Lung (tissue), 12 donors: ENCODE measurements around the gene LPGAT1. TPM values are rescaled to one million over a fixed set of nuclear protein-coding genes. Genes with fewer than 3 reads are reported as not detected.

ENCODE experiments used
- ATAC-seq: fragments of 200-7000 bp; cut with Tn5 transposase; one replicate; pipeline ENCODE4 v1.9.1; 2020; ENCODE audit warnings: moderate number of reproducible peaks; ENCODE audit not compliant: insufficient read depth, low FRiP score
- DNase-seq, 3 donors: peaks; one replicate each; pipeline ENCODE4 v3.0.0-alpha.2; 2013 to 2017
- H3K27ac ChIP-seq, 2 donors: one replicate each; pipeline ENCODE4 v1.5.1; 2013; ENCODE audit warnings: mild to moderate bottlenecking in 2 of 2, moderate library complexity in 2 of 2, control low read depth in 1 of 2, inconsistent platforms in 1 of 2, low read depth in 1 of 2, low read length in 1 of 2
- H3K27me3 ChIP-seq, 3 donors: one replicate each; pipeline ENCODE4 v1.5.1; 2013; ENCODE audit warnings: low read length in 2 of 3; ENCODE audit not compliant: control insufficient read depth in 3 of 3, insufficient read depth in 3 of 3
- H3K36me3 ChIP-seq, 4 donors: one replicate each; pipeline ENCODE4 v1.5.1; 2013; ENCODE audit warnings: low read length in 4 of 4, mild to moderate bottlenecking in 1 of 4, moderate library complexity in 1 of 4; ENCODE audit not compliant: control insufficient read depth in 4 of 4, insufficient read depth in 4 of 4
- H3K4me1 ChIP-seq, 5 donors: one replicate each; pipeline ENCODE4 v1.5.1; 2013; ENCODE audit warnings: low read length in 5 of 5, mild to moderate bottlenecking in 2 of 5, moderate library complexity in 1 of 5; ENCODE audit not compliant: control insufficient read depth in 5 of 5, insufficient read depth in 5 of 5
- H3K4me3 ChIP-seq: one replicate; pipeline ENCODE4 v1.5.1; 2013; ENCODE audit warnings: mild to moderate bottlenecking, control low read depth, moderate library complexity
- H3K9ac ChIP-seq, 2 donors: one replicate each; pipeline ENCODE4 v1.5.1; 2013; ENCODE audit warnings: low read length in 2 of 2, control low read depth in 1 of 2; ENCODE audit not compliant: insufficient read depth in 1 of 2
- H3K9me3 ChIP-seq, 4 donors: one replicate each; pipeline ENCODE4 v1.5.1; 2013; ENCODE audit warnings: low read length in 3 of 4, mild to moderate bottlenecking in 1 of 4, moderate library complexity in 1 of 4; ENCODE audit not compliant: control insufficient read depth in 4 of 4, insufficient read depth in 3 of 4
- CTCF ChIP-seq: IDR thresholded peaks from 2 replicates; pipeline ENCODE4 v1.5.1; 2012; ENCODE audit warnings: mild to moderate bottlenecking; ENCODE audit errors: control extremely low read depth, extremely low read depth
- WGBS, 2 donors: extraction: QIAGEN DNeasy Blood & Tissue Kit; methylation state at CpG; one replicate each; pipeline ENCODE4 v1.1.7; 2013; 5-methylcytosine and 5-hydroxymethylcytosine counted together
- polyA plus RNA-seq, 2 donors: library from polyadenylated mRNA; stranded (reverse); fragments of 200-250 nt; gene quantifications; one replicate each; pipeline ENCODE4 v1.2.1, GENCODE V29; 2013
- total RNA-seq, 2 donors: library from RNA; depleted of rRNA in 1 of 2; stranded (reverse); fragments of >200 nt in 1 of 2; gene quantifications; one replicate each; pipeline ENCODE4 v1.2.1, GENCODE V29; 2014 to 2021
- donor health status: control.
- donor health status: control.
- donor health status: Bipolar disorder and iron deficiency.
- donor health status: healthy.
- donor health status: DM: yes; HTN: yes; CAD: no.

LPGAT1 gene
- total and polyA plus RNA-seq, 4 donors: 4.9 to 41.9 (median 25.5) TPM

DNA sequence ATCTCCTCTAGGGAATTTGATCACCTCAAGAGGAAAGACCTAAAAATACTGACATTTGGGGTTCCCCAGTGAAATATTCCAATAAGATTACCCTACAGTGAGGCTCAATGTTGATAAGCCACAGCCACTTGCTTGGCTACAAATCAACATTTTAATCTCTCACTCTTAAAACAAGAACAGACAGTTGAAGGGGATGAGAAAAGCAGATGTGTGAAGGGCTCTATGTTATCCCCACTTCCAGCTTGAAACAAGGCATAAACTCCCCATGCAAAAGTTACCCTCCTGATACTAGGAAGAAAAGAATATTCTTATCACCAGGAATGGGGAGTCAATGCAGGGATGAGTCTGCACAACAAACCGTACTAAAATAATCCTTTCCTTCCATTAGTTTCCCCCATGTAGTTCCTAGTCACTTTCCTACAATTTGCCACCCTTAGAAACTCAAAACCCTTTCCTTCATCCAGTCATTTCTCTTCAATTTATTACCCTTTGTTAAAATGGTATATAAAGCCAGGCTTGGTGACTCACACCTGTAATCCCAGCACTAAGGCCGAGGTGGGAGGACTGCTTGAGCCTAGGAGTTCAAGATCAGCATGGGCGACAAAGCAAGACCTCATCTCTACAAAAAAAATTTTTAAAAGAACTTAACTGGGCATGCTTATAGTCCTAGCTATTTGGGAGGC is 29.5 kb downstream of the LPGAT1 start:
- DNase-seq: no peak
- peaks cover 0 to 8% (median 3%) of the 10 kb centered on the region in 4 donors for H3K36me3 ChIP-seq
- peaks cover 0 to 3% (median 0%) of the 10 kb centered on the region in 4 donors for H3K9me3 ChIP-seq
- H3K27me3 ChIP-seq: no peaks in the 10 kb centered on the region
- H3K9ac ChIP-seq: no peak overlapping the region
- ATAC-seq: no peak
- H3K27ac ChIP-seq: no peak overlapping the region
- H3K4me3 ChIP-seq: no peak overlapping the region
- TF ChIP-seq CTCF: no peak
- H3K4me1 ChIP-seq: peaks cover 0 to 12% (median 0%) of the 10 kb centered on the region in 5 donors
- WGBS, 2 donors: 96 to 97% methylated on average over 3 of the region's 3 CpGs

- TF ChIP-seq CTCF: no peak
- 56 to 70% methylated on average over 2 of the region's 2 CpGs for WGBS, 2 donors
- no peak overlapping the region for H3K4me3 ChIP-seq
- DNase-seq: no peak
- no peak for ATAC-seq
- no peaks in the 10 kb centered on the region for H3K27me3 ChIP-seq
- H3K27ac ChIP-seq: no peak overlapping the region
- peaks cover 0 to 12% (median 0%) of the 10 kb centered on the region in 5 donors for H3K4me1 ChIP-seq
- no peak overlapping the region for H3K9ac ChIP-seq
- H3K9me3 ChIP-seq: peaks cover 0 to 3% (median 0%) of the 10 kb centered on the region in 4 donors
- H3K36me3 ChIP-seq: peaks cover under 1 to 8% (median 3%) of the 10 kb centered on the region in 4 donors
Measured at GRCh38 chr1:211797994-211798393, 32.6 kb downstream of the LPGAT1 start.

DNA sequence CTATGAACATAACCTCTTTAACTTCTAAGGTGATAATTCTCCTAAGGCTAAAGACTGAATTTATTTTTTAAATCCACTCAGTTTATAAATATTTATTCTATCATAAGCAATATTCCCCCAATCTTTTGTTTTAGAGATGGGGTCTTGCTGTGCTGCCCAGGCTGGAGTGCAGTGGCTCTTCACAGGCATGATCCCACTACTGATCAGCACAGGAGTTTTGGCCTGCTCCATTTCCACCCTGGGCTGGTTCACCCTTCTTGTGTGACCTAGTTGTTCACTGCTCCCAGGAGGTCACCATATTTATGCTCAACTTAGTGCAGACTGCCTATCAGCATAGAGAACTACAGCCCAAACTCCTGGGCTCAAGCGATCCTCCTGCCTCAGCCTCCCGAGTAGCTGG is 38.6 kb downstream of the LPGAT1 start:
- no peak overlapping the region for H3K4me3 ChIP-seq
- no peak overlapping the region for H3K27ac ChIP-seq
- no peaks in the 10 kb centered on the region for H3K4me1 ChIP-seq
- H3K36me3 ChIP-seq: peaks cover 3 to 8% (median 7%) of the 10 kb centered on the region in 4 donors
- no peaks in the 10 kb centered on the region for H3K9me3 ChIP-seq
- WGBS, 2 donors: 94 to 97% methylated on average over 2 of the region's 2 CpGs
- no peak for TF ChIP-seq CTCF
- no peaks in the 10 kb centered on the region for H3K27me3 ChIP-seq
- H3K9ac ChIP-seq: no peak overlapping the region
- DNase-seq: no peak
- no peak for ATAC-seq
